SK-N-MC (cell line): ENCODE measurements around the gene AKAP13.

Experiments
- EZH2 ChIP-seq: fragments of 200-600 bp; sonication (generic); IDR thresholded peaks from one replicate; pipeline ENCODE4 v1.6.1; 2017; ENCODE audit warnings: antibody characterized with exemption
- FOXP2 ChIP-seq: optimal IDR thresholded peaks from 2 replicates; pipeline ENCODE3; 2011; ENCODE audit warnings: mild to moderate bottlenecking, moderate library complexity; ENCODE audit not compliant: insufficient read depth; ENCODE audit errors: extremely low read length, control extremely low read depth
- POLR2AphosphoS5 ChIP-seq: IDR thresholded peaks from 2 replicates; pipeline ENCODE4 v1.6.1; 2012; ENCODE audit warnings: mild to moderate bottlenecking, low read depth, low read length, borderline replicate concordance

DNA sequence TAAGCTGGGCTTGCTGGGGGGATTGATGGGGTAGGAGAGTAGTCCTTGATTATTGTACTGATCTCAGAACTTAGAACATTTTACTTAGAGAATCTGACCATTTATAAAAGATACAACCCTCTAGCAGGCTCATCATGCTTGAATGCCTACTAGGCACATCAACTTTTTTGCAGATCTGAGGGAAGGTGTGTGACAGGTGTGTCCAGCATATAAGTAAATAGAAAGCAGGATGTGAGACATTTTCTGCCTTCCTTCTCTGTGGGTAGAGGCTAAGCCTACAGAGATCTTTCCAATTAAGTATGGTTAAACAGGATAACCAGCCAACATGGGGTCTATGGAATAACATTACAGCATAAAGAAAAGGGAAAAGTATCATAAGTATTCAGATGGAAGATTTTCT is 159.1 kb downstream of the AKAP13 start:
- TF ChIP-seq EZH2, result no peak
- no peak for TF ChIP-seq POLR2AphosphoS5
- TF ChIP-seq FOXP2, result no peak
